Measurements from ENCODE around the gene KLF2.

KLF2 gene

DNA sequence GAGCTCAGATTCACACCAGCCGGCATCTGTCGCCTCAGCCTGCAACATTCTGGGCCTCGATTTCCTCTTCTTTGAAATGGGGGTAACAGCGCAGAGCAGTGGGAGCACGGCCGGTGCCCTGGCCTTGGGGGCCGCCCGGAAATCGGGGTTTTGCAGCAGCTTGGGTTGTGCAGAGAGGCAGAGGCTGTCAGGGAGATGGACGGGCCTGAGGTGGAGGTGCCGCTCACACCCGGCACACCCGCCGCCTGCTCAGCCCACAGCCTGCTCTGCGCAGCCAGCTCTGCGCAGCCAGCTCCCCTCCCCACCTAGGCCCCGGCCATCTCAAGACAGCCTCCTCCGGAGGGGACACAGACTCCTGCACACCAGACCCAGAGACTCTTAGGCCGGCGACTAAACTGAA is 10.6 kb downstream of the KLF2 start:
- H3K36me3 ChIP-seq (replicated peaks; ENCODE audit: insufficient read depth, low read length) = no peaks in the 10 kb centered on the region
- no peak overlapping the region for H3K27ac ChIP-seq (ENCODE audit: low read length)
- no peaks in the 10 kb centered on the region for H3K27me3 ChIP-seq (replicated peaks; ENCODE audit: insufficient read depth, low read length)
- no peak overlapping the region for H3K4me2 ChIP-seq (ENCODE audit: low read depth, low read length)
- no peak overlapping the region for H3K4me3 ChIP-seq (ENCODE audit: low read length)
- H3K9me3 ChIP-seq (replicated peaks; ENCODE audit: insufficient read depth, low read length) = no peaks in the 10 kb centered on the region
- no peak overlapping the region for H3K9ac ChIP-seq (ENCODE audit: low read length)
- no peaks in the 10 kb centered on the region for H3K79me2 ChIP-seq (ENCODE audit: low read length)
- no peak overlapping the region for H2AFZ ChIP-seq (ENCODE audit: low read length)
- no peak for DNase-seq
- no peak for TF ChIP-seq CTCF (IDR thresholded peaks at IDR 0.05; ENCODE audit: low read length)
- no peak for TF ChIP-seq EZH2 (optimal IDR thresholded peaks at IDR 0.05; ENCODE audit: low read depth, low read length)
- TF ChIP-seq EZH2phosphoT487 (IDR thresholded peaks at IDR 0.05; ENCODE audit: low read length) = no peak
- peaks cover 11% of the 10 kb centered on the region; the same call in 1 of the 2 replicates for H3F3A ChIP-seq (ENCODE audit: insufficient read depth, low read length)
- no peaks in the 10 kb centered on the region for H4K20me1 ChIP-seq (ENCODE audit: insufficient read depth, low read length)
- H3K9me2 ChIP-seq (replicated peaks; ENCODE audit: insufficient read depth, low read length) = no peaks in the 10 kb centered on the region
- H3K4me1 ChIP-seq (ENCODE audit: low read length) = peaks cover 8% of the 10 kb centered on the region

DNA sequence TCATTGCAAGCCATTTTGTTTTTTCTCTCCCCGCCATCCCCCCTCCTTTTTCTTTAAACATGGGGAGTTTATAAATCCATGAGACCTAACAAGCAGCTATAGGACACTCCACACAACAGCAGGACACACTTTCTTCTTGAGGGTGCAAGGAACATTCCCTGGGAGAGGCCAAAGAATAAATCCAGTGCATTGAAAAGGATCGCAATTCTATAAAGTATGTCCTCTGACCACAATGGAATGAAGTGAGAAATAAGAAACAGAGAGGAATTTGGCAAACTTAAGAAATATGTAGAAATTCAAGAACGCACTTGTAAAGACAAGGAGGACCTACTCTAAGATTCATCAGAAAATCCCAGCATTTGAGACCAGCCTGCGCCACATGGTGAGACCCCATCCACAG is 11.9 kb downstream of the KLF2 start:
- H3F3A ChIP-seq (ENCODE audit: insufficient read depth, low read length) = no peaks in the 10 kb centered on the region
- H3K79me2 ChIP-seq (ENCODE audit: low read length) = no peaks in the 10 kb centered on the region
- no peaks in the 10 kb centered on the region for H3K9me2 ChIP-seq (replicated peaks; ENCODE audit: insufficient read depth, low read length)
- H3K4me3 ChIP-seq (ENCODE audit: low read length) = no peak overlapping the region
- no peak for DNase-seq
- H4K20me1 ChIP-seq (ENCODE audit: insufficient read depth, low read length) = no peaks in the 10 kb centered on the region
- no peaks in the 10 kb centered on the region for H3K4me1 ChIP-seq (ENCODE audit: low read length)
- no peaks in the 10 kb centered on the region for H3K36me3 ChIP-seq (replicated peaks; ENCODE audit: insufficient read depth, low read length)
- H3K27ac ChIP-seq (ENCODE audit: low read length) = no peak overlapping the region
- H3K4me2 ChIP-seq (ENCODE audit: low read depth, low read length) = no peak overlapping the region
- no peak for TF ChIP-seq EZH2 (optimal IDR thresholded peaks at IDR 0.05; ENCODE audit: low read depth, low read length)
- TF ChIP-seq CTCF (IDR thresholded peaks at IDR 0.05; ENCODE audit: low read length) = no peak
- no peak for TF ChIP-seq EZH2phosphoT487 (IDR thresholded peaks at IDR 0.05; ENCODE audit: low read length)
- no peaks in the 10 kb centered on the region for H3K27me3 ChIP-seq (replicated peaks; ENCODE audit: insufficient read depth, low read length)
- no peaks in the 10 kb centered on the region for H3K9me3 ChIP-seq (replicated peaks; ENCODE audit: insufficient read depth, low read length)
- H3K9ac ChIP-seq (ENCODE audit: low read length) = no peak overlapping the region
- H2AFZ ChIP-seq (ENCODE audit: low read length) = no peak overlapping the region

DNA sequence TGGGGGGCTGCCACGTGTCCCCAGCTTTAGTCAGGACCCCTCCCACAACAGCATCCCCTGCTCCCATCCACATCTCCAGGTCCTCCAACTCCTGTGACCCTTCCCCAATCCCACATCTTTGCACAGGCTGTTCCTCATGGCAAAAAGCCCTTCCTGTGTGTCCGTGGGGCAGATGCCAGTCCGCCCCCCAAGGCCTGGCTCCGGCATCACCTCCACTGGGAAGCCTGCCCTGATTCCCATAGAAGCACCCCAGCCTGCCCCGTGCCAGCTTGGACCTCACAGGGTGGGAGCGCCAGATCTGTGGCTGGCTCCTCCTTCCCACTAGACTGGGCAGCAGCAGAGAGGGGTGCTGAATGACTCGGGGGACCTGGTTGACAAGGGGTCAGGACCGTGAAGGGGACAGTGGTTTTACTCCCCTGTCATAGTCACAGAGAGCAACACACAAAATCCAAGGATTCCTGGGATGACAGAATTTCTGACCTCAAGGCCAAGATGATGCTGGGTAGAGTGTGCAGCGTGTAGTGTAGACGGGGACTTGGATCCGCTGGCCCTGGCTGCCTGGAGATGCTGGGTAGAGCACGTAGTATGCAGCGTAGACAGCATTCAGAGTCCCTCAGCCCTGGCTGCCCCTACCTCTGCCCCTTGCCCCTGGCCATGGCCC is 13.3 kb downstream of the KLF2 start:
- no peak for DNase-seq
- no peaks in the 10 kb centered on the region for H3K27me3 ChIP-seq (replicated peaks; ENCODE audit: insufficient read depth, low read length)
- peaks cover 3% of the 10 kb centered on the region; the same call in 1 of the 2 replicates for H3K4me1 ChIP-seq (ENCODE audit: low read length)
- H2AFZ ChIP-seq (ENCODE audit: low read length) = no peak overlapping the region
- H3K79me2 ChIP-seq (ENCODE audit: low read length) = no peaks in the 10 kb centered on the region
- H3K9me3 ChIP-seq (replicated peaks; ENCODE audit: insufficient read depth, low read length) = no peaks in the 10 kb centered on the region
- no peak overlapping the region for H3K9ac ChIP-seq (ENCODE audit: low read length)
- no peak overlapping the region for H3K27ac ChIP-seq (ENCODE audit: low read length)
- no peak for TF ChIP-seq EZH2phosphoT487 (IDR thresholded peaks at IDR 0.05; ENCODE audit: low read length)
- no peak for TF ChIP-seq EZH2 (optimal IDR thresholded peaks at IDR 0.05; ENCODE audit: low read depth, low read length)
- no peak for TF ChIP-seq CTCF (IDR thresholded peaks at IDR 0.05; ENCODE audit: low read length)
- H3F3A ChIP-seq (ENCODE audit: insufficient read depth, low read length) = no peaks in the 10 kb centered on the region
- no peak overlapping the region for H3K4me3 ChIP-seq (ENCODE audit: low read length)
- no peaks in the 10 kb centered on the region for H3K9me2 ChIP-seq (replicated peaks; ENCODE audit: insufficient read depth, low read length)
- H3K4me2 ChIP-seq (ENCODE audit: low read depth, low read length) = no peak overlapping the region
- no peaks in the 10 kb centered on the region for H3K36me3 ChIP-seq (replicated peaks; ENCODE audit: insufficient read depth, low read length)
- H4K20me1 ChIP-seq (ENCODE audit: insufficient read depth, low read length) = no peaks in the 10 kb centered on the region
